ENCODE data around the gene LRP2.

- TF ChIP-seq CTCF (IDR thresholded peaks at IDR 0.05; ENCODE audit: low read length) (no peak), EZH2phosphoT487 (IDR thresholded peaks at IDR 0.05; ENCODE audit: low read length) (no peak)
Measured at GRCh38 chr2:169185711-169186110, 176.6 kb downstream of the LRP2 start.

All from MM.1S (cell line).